GM18520 (cell line): ENCODE measurements around the gene PAX5.

Experiments
- ATAC-seq: cut with Tn5 transposase; IDR thresholded peaks from one replicate; pipeline ENCODE4 v1.9.1; 2021; ENCODE audit not compliant: unreplicated experiment

The PAX5 gene

DNA sequence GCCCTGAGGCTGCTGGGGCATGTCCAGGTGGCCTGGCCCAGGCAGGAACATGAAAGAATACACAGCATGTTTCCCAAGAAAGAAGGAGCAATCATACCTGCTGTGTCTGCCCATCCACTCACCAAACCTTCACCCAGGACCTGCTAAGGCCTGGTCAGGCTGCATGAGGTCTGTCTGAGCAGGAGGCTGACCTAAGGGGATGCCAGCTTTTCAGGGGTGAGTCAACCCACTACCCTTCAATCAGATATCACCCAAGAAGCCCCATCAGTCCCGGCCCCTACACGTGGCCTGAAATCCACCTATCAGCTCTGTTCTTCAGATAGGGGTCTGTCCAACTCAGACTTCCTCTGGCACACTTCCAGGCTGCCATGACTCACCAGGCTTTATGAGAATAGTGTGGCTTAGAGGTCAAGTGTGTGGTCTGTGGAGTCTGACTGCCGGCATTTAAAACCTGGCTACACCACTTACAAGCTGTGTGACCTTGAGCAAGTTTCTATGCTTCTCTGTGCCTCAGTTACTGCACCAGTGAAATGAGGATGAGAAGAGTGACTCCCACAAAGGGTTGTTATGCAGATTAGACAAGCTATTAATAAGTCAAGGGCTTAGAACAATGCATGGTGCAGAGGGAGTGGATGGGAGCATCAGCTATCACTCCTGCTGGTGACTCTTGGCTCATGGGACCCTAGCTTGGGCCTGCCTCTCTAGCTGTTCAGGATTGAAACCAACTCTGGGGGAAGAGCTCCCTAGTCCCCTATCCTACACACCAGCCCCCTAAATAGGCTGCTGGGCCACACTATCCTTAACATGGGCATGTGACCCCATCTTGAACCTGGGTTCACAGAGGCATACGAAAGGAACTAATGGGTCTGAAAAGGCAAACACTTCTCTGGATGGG, 130.3 kb downstream of the PAX5 start:
- peak; percentile 57 for ATAC-seq

DNA sequence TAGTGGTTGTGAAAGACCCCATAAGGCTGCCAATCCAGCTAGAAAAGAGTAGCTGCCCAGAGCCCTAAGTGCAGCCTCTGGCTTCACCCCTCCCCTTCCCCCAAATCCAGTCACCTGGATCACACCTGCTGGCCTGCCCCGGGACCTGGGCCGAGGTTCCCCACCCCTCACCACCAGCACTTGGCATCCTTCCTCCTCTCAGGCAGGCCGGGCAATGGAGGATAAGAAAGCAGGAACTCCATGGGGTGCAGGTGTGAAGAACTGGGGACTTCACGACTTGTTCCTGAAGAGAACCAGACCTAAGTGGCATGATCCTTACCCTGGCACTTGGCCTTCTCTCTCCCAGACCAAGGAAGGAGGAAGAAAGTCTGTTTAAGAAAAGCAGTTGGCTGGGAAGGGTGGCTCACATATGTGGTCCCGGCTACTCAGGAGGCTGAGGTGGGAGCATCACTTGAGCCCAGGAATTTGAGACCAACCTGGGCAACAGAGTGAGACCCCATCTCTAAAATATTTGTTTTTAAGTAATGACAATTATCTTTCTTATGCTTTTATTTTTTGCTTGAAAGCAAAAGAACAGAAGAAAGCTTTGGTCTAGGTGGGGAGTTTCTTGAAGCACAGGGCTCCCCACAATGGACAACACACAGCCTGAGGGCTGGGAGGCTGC, 131.1 kb downstream of the PAX5 start:
- no peak for ATAC-seq

DNA sequence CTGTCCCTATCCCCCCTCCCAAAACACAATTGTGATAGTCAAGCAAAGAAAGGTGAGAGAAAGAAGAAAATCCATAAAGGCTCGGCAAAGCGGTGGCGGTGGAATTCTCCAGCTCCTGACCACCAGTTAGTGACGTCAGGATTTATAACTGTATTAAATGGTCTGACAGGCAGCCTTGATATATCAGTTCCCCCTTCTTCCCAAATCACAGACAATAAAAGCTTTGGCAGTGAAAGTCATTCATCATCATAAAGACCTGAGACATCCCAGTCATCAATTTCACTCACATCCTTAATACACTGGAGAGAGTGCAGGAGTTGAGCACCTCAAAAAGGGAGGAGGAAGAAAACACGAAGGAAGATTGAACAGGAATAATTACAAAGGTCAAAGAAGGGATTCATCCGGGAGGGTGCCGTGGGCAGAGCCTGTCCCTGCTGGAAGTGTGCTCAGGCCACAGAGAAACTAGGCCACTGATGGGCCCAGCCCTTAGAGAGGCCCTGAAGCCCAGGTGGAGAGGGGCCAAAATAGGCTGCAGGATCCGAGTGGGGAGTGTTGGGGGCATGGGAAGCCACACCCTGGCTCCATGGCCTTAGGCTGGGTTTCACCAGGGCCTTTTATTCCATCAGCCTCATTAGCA, 131.9 kb downstream of the PAX5 start:
- no peak for ATAC-seq

DNA sequence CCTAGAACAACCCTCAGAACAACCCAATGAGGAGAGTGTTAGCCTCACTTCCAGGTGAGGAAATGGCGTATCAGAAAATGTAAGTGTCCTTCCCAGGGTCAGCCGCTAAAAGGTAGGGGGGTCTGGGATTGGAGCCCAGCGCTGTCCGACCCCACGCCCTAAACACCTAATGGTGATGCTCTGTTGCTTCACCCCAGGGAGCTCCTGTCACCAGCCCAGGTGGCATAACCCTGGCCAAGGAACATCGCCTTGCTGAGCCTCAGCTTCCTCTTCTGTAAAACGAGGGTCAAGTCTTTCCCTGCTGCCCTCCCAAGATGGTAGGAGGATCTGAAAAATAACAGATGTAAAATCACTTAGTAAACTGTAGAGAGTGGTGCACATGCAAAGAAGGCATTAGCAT, 132.5 kb downstream of the PAX5 start:
- ATAC-seq = no peak

DNA sequence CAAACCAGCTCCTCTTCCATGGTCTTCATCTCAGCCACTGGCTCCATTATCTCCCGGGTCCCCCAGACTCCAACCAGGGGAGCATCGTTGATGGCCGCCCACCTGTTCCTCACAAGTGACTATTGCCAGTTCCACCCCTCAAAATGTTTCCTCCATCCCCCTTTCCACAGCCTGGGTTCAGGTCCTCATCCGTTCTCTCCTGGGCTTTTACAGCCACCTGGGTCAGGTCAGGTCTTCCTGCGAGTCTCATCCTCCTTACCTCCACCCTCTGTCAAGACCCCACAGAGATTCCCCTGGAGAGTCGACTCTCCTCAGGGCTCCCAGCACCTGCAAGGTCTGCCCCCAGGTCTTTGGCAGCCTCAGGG, 133.2 kb downstream of the PAX5 start:
- no peak for ATAC-seq

DNA sequence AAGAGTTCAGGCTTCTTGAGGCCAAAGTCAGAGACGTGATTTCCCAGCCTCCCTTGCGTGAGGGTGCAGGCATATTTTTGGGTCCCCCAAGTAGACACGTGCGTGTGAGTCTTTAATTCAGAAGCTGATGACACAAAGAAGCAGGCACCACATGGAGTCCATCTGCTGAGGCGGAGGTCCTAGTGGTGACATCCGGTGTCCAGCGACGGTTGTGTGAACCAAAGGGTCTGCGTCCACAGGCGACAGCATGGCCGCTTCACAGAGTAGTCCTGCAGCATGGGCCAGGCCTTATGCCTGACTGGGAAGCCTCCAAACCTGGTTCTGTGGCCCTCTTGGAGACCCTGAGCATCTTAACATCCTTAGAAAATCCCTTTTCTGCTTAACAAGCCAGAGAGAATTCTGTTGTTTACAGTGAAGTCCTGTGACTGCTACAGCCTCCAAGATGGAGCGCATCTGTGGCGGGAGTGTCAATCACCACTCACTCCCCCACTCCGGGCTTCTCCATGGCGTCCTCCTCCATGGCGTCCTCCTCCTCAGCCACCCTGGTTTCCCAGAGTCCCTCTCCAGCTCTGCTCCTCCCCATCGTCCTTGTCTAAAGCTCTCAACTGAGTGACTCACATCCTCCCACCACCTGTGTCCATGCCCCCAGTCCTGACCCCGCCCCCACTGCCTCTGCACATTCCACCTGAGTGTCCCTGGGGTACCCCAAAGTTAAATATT, 133.8 kb downstream of the PAX5 start:
- no peak for ATAC-seq

DNA sequence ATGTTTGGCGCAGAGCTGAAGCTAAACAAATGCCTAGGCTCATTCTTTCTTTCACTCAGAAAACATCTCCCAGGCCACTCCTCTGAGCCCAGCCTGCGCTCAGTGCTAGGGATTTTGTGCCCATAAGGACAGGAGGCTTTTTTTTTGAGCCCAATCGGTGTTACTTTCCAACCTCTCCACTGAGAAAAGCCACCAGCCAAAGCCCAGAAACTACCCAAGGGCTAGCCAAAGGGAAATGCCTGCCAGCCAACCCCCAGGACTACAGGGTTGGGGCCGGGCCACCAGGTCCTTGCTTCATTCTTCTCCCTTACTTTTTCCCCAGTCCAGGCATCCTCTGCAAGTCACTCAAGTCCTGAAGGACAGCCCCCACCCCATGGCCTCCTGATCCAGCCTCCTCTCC, 134.7 kb downstream of the PAX5 start:
- no peak for ATAC-seq

DNA sequence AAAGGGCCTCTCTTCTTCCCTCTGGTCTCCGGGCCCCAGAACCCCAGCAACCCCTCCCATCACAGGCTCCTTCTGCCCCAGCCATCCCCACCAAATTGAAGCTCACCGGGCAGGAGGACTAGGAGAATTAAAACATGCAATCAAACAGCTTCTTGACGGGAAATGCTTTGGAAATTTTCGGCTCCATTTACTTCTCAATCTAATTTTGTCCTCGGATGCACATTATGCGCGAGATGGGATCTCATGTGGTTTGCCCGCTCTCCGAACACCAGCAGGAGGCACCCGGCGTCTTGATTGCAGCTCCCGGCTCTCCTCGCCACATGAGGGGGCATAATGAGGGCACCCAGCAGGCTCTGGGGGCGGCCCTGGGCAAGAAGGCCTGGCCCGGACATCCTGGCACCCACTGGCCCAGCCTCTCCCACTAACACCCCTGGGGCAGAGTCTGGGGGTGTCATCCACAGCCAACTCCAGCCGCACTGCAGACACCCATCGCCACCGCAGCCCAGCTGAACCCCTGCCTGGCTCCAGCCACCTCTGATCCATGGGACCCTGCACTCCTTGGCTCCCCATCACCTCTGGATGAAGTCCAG, 135.5 kb downstream of the PAX5 start:
- no peak for ATAC-seq

DNA sequence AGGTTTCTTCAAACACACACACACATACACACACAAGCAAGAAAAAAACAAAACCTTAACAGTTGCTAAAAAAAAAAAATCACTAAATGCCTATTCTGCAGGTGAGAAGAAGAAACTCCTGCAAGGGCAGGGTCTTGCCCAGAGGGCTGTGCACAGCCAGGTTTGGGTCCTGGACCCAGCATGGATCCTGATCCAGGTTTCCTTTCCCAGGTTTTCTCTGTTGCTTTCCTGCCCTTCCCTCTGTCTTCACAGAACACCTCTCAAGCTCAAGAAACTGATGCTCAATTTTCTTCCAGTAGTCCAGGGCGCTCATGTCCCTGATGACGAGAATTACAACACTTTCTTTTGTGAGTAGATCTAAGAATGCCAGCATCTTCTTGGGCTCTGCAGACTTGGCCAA, 136.6 kb downstream of the PAX5 start:
- no peak for ATAC-seq

DNA sequence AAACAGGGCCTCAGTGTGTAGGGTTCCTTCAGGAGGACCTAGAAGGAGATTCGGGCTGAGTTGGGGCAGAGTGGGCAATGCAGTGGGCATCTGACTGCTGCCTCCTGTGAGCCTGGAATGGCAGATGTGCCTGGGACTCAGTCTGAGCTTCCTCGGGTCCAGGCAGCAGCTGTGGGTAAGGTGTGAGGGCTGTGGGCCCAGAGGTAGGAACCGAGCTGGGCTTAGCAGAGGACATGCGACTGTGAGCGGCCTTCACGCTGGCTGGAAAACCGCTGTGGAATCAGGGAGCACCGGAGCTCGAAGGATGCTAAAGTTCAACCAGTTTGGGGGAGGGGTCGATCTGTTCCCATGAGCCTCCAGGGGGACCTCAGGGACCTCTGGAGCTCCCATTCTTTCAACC, 137.0 kb downstream of the PAX5 start:
- no peak for ATAC-seq

DNA sequence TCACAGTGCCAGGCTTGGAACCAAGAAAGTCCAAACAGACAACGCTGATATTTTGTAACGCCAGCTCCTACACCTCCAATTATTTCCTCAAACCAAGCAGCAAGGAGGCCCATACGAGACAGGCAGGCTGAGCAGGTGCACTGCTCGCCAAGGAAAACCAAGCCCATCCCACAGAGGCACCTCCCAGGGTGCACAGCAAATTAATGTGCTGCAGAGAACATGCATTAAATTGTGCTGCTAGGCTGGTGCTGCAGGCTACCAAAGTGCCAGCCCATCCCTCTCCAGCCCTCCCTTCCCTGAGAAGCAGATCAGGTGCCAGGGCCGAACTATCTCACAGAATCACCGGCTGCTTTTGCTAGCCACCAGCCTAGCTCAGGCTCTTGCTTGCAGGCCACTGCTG, 137.8 kb downstream of the PAX5 start:
- ATAC-seq = no peak

DNA sequence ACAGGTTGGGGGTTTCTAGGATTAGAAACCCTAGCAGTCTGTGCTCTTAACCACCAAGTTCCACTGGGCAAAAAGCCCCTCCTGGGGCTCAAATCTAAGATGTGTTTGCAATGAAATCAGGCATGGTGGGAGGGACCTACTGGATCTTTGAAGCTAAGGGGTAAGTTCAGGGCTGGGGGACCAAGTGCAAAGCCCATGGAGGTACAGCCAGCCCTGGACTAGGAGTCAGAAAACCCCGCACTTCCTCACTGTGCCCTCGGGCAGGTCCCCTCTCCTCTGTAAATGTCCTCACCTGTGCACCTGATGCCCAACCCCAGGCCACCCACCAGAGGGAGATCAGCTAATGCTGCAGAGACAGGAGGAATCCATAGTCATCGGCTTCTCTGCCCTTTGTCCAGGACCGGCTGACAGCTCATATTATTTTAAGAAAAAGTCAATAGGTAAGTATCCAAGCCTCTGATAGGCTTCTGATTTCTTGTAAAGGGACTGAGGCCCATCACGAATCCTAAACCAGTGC, 138.3 kb downstream of the PAX5 start:
- no peak for ATAC-seq

DNA sequence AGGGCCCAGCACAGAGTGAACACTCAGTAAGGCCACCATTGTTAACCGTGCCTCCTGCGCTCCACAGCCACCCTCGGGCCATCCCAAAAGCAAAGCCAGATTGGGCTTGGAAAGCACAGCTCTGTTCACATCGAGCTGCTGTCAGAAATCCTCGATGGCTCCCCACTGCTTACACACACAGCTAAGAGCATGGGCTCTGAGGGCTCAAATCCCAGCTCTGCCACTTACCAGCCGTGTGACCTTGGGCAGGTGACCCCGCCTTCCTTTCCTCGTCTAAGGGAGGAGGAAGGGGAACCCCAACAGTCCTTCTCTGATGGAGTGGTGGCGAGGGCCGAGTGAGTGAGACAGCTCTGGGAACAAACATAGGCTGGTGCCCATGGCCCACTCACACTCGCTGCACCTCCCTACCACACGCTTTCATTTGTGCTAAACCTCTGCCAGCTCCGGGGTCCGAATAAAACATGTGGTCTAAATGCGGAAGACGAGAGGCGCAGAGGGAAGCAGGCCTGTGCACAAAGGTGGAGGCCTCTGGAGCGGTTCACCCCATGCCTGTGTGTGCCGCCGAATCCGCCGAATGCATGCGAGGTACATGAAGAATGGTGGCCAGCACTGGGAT, 139.3 kb downstream of the PAX5 start:
- no peak for ATAC-seq

DNA sequence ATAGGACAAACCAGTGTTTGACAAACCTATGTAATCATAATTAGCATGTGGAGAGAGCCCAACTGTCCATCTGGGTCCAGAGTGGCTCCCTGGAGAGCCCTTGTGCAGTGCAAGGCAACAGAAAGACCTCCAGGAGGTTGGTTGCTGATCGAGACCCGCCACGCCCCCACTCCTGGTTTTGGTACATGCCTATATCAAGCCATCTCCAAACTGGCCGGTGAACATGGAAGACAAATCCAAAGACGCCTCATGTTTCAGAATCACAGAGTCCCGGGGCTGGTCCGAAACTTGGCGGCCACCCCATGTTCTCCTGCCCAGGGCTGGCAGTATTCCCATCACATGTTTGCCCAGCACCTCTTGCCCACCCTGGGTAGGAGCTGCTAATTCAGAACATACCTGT, 140.2 kb downstream of the PAX5 start:
- ATAC-seq = no peak

DNA sequence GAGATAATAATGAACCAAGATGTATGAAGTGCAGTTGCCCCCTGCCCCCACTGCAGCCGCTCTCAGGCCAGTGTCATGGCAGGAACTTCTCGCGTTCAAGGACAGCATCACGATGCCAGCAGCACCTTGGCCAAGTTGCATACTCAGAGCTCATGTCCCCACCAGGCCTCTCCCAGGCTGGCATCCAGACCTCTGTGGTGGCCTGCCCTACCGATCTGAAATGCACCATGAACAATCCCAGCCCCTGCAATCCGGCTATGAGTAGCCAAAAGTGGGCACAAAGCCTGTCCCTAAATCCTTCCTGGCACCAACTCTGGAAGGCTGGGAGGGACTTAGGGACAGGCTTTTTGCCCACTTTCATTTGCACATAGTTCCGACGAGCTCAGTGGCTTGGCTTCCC, 140.9 kb downstream of the PAX5 start:
- ATAC-seq = no peak

DNA sequence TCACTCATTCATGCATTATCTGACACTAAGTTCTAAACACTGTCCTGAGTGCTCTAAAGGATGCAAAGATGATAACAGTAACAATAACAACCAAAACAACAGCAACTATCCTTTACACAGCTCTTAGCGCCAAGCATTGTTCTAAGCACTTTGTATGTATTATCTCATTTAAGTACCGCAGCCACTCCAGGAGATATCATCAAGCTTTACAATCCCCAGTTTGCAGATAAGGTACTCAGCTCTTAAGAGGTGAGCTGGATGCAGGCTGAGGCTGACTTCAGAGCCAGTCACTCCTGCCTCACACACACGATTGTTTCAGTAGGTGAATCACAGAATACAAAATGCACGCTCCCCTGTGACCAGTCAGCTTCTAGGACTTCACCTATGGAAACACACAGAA, 141.8 kb downstream of the PAX5 start:
- no peak for ATAC-seq

DNA sequence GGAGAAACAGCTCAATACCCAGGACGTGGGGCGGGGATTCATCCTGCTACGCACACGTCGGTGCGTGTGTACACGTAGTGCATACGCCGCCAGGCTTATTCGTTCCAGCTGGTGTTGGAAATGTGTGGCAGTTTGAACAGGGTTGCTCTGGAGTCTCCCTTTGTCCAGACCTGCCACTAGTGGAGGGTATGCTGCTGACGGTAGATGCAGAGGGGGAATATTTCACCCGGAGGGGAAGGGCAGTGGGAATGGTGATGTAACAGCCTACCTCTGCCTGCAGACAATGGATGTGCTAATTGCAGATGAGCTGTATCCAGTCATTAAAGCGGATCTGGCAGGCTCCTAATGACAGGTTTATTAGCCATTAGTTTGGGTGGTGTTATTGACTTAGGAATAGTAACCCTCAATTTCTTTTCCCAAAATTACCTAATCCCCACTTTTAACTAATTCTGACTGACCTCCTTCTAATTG, 142.7 kb downstream of the PAX5 start:
- no peak for ATAC-seq

DNA sequence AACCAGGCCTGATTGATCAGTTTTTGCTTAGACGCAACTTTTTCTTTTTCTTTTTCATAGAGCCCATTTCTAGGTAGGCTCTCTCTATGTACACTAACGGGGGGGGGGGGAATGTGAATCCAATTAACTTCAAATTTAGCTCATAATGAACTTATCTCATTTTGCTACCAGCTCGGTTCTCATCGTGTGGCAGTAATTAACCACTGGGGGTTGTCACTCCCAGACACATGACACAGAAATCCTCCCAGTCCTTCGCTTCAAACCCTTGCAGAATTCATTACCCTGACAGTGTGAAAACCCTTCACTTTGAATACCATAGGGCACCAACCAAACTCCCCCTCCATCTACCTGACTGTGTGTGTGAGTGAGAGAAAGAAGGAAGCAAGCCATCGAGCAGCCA, 144.2 kb downstream of the PAX5 start:
- ATAC-seq = no peak

DNA sequence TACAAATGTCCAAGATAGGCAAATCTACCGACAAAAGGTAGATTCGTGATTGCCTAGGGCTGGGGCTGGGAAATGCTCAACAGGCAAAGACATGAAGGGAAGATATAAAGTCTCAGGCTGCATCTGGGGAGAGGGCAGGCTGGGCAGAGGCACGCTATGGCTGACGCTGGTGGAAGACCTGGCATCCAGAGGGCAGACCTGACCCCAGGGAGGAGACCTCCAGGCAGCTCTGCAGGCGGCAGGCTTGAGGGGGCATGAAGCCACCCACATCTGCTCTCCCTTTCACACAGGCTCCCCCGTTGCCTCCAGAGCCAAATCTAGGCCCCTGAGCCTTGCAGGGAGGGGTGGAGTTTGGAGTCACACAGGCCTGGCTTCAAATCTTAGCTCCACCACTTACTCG, 145.5 kb downstream of the PAX5 start:
- no peak for ATAC-seq

DNA sequence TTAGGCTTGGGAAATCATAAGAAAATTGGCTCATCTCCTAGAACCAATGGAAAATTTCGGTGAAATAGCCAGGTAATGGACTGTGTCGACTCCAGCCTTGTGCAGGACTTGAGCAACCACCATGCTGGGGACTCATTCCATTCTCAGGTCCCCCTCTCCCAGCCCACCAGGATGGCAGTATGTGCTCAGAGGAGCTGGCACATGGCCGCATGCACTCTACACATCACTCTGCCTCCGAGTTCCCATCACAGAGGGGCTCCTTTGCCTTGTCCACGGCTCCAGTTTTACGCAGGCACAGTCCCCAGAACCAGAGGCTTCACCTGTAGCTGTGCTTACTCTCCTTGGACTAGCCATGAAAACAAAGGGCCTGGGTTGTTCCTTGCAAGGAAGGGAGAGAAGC, 149.3 kb downstream of the PAX5 start:
- no peak for ATAC-seq
